HG02623 (cell line): ENCODE results near the gene PLAC9.
"Not testable (repeated sequence)": the region's sequence is repeated elsewhere in the genome, so short reads cannot be mapped to it uniquely, and the experiment has no call there.

Experiments
- ATAC-seq: cut with Tn5 transposase; IDR thresholded peaks from one replicate; pipeline ENCODE4 v1.9.1; 2021; ENCODE audit warnings: moderate library complexity; ENCODE audit not compliant: unreplicated experiment

The PLAC9 gene

GRCh38 chr10:80137920-80138319 lies 5.4 kb downstream of the PLAC9 start:
- no peak for ATAC-seq

DNA sequence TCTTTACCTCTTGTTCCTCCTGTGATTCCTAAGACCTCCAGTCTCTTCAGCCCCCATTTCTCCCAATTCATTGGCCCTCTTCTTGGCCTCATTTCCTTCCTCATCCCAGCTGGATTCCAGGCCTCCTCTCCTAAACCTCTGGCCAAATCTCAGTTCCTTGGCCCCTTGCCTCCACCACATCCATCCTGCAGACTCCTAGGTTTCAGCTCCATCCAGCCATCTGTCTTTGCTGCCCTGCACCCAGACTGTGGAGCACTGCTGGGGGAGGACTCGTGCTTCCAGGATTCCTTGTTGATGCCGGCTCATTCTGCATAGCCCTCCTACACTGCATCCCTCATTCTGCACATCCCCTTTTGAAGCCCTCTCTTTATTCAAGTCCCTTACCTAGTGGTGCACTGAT lies 6.7 kb downstream of the PLAC9 start:
- no peak for ATAC-seq

- no peak for ATAC-seq
These were observed 7.7 kb downstream of the PLAC9 start for GRCh38 chr10:80140251-80140650.

DNA sequence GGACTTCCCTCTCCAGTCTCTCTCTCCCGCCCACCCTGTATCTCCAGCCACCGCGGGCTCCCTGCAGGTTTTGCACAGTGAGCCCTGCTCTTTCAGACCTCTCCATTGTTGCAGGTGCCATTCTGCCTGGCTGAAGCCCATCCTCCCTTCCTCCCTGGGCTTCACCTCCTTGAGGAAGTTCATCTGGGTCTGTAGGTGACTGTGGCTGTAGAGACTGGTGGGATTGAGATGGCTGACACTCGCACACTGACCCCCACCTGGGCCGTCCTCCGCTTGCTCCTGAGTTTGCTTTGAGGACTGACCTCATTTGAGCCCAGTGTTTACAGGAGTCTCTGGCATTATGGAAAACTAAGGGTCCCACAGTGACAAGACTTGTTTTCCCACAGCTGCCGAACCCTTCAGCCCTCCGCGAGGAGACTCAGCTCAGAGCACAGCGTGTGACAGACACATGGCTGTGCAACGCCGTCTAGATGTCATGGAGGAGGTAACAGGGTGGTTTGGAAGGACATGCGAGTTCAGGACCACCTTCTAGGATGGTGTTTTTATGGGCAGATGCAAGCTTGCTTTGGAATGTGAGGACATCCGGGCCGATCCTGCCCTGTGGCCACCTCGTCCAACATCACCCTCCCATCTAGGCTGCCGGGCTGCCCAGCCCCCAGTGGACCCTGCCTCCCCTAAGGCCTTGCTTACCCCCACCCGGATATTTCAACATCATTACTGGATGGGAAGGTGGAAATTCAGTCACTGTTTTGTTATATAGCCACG lies 9.3 kb downstream of the PLAC9 start:
- no peak for ATAC-seq

DNA sequence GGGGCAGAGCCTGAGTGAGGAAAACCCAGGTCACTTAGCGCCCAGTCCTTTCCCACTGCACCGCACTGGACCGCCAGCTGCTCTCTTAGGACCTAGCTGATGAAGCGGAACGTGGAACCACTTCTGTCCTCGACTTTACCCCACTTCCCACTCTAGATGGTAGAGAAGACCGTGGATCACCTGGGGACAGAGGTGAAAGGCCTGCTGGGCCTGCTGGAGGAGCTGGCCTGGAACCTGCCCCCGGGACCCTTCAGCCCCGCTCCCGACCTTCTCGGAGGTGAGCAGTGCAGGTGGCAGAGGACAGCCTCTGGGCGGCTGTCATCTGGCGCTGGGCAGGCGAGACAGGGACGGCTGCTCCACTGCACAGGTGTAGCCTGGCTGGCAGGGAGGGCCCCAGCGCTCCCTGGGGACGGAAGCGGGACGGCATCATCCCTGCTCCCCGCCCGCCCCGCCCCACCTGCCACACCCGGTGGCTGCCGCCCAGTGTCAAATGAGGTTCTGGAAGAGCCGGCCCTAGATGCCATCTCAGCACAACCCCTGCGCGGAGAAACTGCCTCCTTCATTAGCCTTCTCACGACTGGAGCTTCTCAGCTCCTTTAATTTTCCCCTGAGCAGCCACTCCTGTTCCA lies 11.7 kb downstream of the PLAC9 start:
- peak; percentile 49 for ATAC-seq

DNA sequence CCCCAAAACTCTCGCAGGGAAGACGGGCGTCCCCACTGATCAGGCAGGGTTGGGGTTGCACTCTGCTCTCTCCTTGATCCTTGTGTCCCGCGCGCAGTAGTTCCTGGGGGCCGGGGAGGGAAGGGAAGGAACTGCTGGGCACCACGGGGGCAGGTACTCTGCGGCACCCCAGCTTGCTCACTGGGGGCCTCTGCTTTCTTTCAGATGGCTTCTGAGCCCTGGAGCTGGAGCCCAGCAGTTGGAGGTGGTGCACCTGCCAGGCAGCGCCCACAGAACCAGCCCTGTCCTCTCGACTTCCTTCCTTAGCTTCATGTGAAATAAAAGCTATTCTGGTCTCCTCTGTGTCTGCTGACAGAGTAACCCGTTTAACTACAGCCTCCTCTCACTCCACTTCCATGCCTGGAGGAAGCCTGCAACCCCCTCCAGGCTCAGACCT lies 12.2 kb downstream of the PLAC9 start:
- ATAC-seq = peak; percentile 29

- ATAC-seq = not testable (repeated sequence)
These were observed 13.1 kb downstream of the PLAC9 start for GRCh38 chr10:80145406-80146308.

DNA sequence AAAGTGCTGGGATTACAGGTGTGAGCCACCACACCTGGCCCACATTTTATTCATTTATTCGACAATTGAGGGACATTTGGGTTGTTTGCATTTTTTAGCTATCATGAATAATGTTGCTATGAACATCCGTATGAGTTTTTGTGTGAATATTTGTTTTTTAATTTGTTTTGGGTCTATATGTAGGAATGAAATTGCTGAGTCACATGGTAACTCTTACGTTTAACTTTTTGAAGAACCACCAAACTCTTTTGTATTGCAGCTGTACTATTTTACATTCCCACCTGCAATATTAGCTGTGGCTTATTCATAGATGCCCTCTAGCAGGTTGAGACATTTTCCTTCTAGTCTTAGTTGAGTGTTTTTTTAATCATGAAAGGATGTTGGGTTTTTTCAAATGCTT lies 14.4 kb downstream of the PLAC9 start:
- no peak for ATAC-seq

DNA sequence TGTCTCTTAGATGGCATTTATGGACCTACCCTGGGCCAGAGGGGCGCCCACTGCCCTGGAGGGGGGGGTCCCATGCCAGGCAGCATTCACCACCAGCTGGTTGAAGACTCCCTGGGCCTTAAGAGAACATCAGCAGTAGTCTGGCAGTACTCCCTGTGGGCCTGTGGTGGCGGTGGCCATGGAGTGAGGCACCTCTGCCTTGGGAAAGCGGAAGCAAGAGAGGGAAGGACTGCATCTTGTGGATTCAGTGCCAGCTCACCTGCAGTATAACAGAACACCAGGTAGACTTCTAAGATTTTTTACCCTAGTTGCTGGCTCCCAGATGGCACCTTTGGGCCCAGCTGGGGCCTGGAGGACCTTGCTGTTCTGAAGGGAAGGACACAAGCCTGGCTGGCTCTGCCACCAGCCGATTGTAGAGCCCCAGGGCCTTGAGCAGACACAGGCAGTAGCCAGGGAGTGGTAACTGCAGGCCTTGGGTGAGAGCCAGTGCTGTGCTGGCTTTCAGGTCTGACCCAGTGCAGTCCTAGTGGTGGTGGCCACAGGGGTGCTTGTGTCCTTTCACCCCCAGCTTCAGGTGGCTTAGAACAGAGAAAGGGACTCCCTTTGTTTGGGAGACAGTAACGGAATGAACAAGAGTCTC lies 15.8 kb downstream of the PLAC9 start:
- ATAC-seq = no peak

GRCh38 chr10:80149123-80149522 lies 16.6 kb downstream of the PLAC9 start:
- no peak for ATAC-seq

DNA sequence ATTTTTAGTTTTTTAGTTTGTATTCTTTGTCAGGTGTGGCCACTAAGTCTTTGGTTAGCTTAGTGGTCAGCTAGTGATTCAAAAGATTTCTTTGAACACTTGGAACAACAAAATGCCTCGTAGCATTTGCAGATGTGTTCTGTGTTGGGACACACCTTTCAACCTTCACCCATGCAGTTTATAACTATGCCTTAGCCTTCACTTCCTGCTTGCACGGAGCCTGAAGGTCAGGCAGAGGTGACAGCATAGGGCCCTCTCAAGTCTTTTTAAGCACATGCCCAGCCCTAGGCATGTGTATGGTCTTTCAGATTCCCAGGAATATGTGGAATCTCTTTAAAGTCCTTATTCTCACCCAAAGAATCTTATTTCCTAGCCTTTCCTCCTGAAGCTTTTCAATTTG lies 17.6 kb downstream of the PLAC9 start:
- ATAC-seq = no peak

- ATAC-seq = no peak
These were observed 20.3 kb downstream of the PLAC9 start for GRCh38 chr10:80152820-80153219.

DNA sequence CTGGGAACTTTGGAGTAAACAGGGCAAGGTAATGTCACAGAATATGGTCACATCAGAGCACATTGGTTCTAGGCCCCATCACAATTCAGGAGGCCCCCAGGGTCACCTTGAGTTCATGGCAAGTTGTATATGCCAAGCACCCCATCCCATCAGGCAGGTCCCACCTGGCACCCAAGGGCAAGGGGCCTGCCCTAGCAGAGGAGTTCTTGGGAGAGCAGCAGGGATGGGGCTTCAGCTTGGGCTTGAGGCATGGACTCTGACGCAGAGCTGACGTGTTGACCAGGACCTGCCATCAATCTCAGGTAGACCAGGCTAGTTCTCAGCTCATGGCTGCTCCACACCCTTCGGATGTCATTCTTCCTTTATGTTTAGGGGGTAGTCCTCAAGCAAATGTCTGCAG lies 20.9 kb downstream of the PLAC9 start:
- no peak for ATAC-seq

DNA sequence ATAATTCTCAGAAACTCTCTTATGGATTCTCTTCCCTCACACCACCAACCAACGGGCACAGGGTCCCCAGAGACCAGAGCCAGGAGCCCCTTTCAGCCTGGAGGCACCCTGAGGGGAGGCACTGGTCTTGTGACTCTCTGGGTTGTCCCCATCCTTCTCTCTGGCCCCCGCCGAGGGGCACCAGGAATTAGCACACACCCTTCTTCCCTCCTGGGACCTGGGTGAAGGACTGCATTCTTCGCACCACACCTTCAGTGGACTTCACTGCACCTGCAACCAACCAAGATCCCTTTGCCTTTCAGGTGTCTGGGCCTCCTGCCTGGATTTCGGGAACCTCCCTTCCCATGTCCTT lies 22.1 kb downstream of the PLAC9 start:
- ATAC-seq = no peak

DNA sequence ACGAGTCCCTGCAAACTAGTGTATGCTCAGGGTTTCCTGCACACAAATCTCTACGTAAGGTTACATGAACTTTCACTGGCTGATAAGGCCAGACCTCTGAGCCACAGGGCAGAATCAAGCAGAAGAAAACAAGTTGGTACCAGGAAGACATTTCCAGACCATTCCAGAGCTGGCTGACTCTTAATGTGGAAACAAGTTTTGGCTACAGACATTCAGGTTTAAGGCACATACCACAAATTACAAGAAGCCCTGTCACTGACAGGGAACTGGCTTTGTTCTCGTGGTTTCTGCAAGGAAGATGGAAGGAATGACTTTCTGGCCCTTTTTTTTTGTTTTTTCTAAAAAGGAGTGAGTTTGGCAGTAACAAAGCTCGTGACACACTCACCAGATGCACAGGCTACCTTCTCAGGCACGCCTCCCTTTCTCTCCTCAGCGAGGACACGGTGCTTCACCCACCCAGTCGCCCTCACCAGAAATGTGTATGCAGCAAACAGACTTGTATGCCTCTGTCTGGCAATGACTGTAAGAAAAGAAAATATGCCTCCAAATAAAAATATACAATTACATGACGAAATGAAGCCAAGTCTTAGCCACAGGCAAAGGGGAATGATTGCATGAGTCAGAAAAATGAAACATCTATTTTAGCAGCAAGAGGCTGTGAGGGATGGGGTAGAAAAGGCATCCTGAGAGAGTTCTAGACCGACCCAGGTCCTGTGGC lies 22.6 kb downstream of the PLAC9 start:
- ATAC-seq = no peak

DNA sequence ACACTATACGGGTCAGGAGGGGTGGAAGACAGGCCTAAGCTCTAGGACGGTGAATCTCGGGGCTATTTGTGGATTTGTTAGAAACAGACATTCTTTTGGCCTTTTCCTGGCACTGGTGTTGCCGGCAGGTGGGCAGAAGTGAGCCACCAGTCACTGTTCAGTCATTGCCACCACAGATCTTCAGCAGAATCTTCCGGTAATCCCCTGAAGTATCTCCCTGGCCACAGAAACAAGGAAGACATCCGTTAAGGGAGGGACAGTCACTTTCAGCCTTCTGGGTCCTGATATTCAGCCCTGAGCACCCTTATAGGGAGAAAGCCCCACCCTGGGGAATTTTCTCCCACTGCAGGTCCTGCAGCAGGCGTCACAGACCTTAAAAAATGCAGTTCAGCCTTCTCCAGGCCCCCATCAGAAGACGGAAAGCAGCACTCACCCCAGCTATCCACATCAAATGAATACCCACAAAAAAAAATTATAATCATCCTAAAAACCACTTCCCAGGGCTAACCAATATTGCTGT lies 23.2 kb downstream of the PLAC9 start:
- no peak for ATAC-seq

DNA sequence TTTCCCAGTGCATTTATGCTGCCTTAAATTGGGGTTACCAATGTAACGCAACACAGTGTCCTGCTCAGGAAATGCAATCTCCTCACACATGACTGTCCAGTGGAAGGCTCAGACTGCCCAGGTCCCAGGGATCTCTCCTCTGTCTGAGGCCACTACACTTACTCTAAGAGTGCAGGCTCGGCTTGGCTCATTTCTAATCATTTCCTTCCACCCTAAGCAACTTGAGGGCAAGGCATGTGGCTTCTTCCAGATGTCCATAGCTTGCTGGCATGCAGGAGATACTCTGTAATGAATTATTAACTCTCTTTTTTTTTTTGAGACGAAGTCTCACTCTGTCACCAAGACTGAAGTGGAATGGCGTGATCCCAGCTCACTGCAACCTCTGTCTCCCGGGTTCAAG lies 23.7 kb downstream of the PLAC9 start:
- ATAC-seq = no peak

DNA sequence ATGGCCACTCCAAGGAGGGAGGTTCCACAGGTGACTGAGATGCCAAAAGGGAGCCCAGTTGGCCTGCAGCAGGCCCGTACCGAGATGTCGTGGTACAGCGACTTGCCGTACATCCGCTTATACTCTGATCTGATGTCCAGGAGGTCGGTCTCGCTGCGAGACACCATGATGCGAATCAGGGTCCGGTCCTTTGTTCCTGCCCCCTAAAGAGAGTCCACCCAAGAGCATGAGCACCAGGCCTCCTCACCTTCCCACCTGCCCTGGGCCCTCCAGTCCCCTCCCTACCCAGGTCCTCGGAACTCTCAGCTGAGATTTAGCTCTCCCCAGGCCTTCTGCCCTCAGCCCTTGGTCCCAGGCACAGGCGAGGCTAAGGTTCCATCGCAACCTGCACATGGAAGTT lies 25.0 kb downstream of the PLAC9 start:
- no peak for ATAC-seq

DNA sequence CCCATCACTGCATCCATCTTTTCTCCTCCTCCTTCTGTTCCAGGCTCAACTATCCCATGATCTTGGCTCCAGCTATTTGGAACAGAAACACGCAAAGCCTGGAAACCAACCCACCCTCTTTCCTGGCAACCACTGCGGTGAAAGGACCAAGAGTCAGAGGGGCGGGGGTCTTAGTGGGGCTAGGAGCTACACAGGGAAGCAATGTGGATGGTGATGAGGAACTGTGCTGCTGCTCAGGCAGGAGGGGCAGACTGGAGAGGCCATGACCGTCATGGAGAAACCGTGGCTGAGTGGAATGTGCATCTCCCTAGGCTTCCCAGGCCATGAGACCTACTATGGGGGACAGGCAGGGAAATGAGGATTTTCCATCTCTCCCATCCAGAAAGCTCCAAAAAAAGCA lies 25.6 kb downstream of the PLAC9 start:
- ATAC-seq = no peak

DNA sequence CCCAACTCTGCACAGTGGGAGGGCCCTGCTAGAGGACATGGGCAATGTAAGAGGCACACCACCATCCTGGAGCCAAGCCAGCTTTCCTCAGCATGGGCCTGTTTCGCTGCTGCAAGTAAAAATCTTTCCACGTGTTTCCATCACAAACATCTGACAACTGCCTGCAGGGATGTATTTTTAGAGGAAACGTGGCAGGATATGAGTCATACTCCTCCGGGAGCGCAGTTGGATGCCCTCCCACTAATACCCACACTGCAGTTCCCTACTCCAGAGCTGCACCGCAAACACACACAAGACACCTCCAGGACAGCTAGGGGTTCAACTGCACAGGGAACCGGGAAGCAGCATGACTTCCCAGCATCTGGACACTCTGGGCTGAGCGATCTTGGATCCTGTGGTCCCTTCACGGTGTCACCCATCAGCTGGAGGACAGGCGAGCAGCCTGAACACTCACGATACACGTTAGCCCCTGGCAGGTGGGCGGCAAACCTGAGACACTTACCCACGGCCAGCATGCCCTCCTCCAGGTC lies 26.1 kb downstream of the PLAC9 start:
- ATAC-seq = no peak
